ENCODE measurements around the gene TMEM91.
A peak's percentile ranks its signal among the peaks of the same experiment; 100 is the strongest.
"Not testable (repeated sequence)": the region's sequence is repeated elsewhere in the genome, so short reads cannot be mapped to it uniquely, and the experiment has no call there.

TMEM91 gene

DNA sequence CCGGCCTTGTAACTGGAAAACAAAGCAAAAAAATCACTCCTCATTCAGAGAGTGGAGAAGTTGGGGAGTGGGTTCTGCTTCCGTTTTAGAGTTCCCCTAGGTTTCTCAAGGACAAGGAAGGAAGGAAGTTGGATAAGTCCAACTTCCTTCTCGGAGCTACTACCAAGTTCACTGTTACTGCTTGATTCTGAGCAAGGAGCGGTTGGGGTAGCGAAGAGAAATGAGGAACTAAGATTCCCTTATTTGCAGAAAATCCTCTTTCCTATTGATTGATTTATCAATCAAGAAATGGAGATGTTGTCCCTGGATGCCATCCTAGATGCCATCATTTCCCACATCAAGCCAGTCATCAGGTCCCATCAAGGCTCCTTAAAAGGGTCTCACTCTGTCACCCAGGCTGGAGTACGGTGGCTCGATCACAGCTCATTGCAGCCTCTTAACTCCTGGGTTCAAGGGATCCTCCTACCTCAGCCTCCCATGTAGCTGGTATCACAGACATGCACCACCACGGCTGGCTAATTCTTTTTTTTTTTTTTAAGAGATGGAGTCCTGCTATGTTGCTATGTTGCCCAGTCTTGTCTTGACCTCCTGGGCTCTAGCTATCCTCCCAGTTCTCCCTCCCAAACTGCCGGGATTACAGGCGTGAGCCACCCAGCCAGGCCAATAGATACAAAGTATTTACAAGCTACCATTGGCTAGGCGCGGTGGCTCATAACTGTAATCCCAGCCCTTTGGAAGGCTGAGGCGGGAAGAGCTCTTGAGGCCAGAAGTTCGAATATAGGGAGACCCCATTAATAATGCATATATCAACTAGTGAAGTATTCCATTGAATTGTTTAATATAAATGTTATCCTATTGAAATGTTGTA is 11.6 kb upstream of the TMEM91 start:
- TF ChIP-seq MYC (IDR thresholded peaks at IDR 0.05; ENCODE audit: low read depth, low read length) (no peak), POLR2A (IDR thresholded peaks at IDR 0.05; ENCODE audit: extremely low read depth, insufficient read length) (no peak)
- TF ChIP-seq, protein P1, sequence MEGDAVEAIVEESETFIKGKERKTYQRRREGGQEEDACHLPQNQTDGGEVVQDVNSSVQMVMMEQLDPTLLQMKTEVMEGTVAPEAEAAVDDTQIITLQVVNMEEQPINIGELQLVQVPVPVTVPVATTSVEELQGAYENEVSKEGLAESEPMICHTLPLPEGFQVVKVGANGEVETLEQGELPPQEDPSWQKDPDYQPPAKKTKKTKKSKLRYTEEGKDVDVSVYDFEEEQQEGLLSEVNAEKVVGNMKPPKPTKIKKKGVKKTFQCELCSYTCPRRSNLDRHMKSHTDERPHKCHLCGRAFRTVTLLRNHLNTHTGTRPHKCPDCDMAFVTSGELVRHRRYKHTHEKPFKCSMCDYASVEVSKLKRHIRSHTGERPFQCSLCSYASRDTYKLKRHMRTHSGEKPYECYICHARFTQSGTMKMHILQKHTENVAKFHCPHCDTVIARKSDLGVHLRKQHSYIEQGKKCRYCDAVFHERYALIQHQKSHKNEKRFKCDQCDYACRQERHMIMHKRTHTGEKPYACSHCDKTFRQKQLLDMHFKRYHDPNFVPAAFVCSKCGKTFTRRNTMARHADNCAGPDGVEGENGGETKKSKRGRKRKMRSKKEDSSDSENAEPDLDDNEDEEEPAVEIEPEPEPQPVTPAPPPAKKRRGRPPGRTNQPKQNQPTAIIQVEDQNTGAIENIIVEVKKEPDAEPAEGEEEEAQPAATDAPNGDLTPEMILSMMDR (IDR thresholded peaks at IDR 0.05; ENCODE audit: low read depth, low read length) = no peak
- TF ChIP-seq, protein P2, sequence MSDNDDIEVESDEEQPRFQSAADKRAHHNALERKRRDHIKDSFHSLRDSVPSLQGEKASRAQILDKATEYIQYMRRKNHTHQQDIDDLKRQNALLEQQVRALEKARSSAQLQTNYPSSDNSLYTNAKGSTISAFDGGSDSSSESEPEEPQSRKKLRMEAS (IDR thresholded peaks at IDR 0.05; ENCODE audit: low read depth, low read length) = no peak
- peak; percentile 63 for DNase-seq (ENCODE audit: low read depth)
- H3K4me3 ChIP-seq (ENCODE audit: low read depth, low read length) = peak overlapping the region; percentile 86

DNA sequence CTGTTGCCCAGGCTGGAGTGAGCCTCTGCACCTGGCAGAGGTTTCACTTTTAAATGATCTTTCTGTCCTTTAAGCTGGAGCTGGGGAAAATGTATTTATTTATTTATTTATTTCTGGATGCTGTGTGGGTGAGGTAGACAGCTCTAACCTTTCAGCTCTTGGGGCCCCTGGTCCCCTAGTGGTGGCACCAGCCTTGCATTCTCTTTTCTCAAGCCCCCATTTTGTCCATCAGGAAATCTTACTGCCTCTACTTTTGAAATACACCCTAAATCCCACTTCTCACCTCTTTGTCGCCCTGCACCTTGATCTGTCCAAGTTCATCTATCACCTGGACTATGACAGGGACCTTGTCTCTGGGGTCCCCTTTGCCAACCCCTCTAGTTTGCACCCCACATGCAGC is 10.2 kb upstream of the TMEM91 start:
- TF ChIP-seq, protein P1 (IDR thresholded peaks at IDR 0.05; ENCODE audit: low read depth, low read length) = peak; percentile 19
- TF ChIP-seq, protein P2 (IDR thresholded peaks at IDR 0.05; ENCODE audit: low read depth, low read length) = no peak
- H3K4me3 ChIP-seq (ENCODE audit: low read depth, low read length) = no peak overlapping the region
- DNase-seq (ENCODE audit: low read depth) = no peak

DNA sequence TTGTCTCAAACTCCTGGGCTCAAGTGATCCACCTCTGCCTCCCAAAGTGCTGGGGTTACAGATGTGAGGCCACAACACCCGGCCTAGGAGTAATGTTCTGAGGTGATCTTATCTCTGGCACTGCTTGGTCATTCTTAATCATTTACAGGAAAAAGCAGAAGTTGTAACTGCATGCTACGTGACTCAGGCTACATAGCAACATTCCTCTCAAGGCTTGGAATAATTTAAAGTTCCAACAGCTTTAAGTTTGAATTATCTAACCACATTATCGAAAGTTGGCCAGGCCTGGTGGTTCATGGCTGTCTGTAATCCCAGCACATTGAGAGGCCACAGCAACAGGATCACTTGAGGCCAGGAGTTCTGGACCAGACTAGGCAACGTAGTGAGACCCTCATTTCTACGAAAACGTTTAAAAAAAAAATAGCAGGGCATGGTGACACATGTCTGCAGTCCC is 8.5 kb upstream of the TMEM91 start:
- TF ChIP-seq, protein P1 (IDR thresholded peaks at IDR 0.05; ENCODE audit: low read depth, low read length) = no peak
- H3K4me3 ChIP-seq (ENCODE audit: low read depth, low read length) = no peak overlapping the region
- peak; percentile 83 for DNase-seq (ENCODE audit: low read depth)

DNA sequence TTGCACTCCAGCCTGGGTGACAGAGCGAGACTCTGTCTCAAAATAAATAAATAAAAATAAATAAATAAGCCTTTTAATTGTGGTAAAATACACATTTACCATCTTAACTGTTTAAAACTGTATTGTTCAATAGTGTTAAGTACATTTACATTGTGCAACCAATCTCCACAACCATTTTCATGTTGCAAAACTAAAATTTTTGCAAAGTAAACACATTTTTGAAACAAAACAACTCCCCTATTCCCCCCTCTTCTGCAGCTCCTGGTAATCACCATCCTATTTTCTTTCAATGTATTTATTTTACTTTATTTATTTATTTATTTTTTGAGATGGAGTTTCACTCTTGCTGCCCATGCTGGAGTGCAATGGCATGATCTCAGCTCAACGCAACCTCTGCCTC is 6.6 kb upstream of the TMEM91 start:
- no peak overlapping the region for H3K4me3 ChIP-seq (ENCODE audit: low read depth, low read length)
- DNase-seq (ENCODE audit: low read depth) = no peak
- TF ChIP-seq POLR2A (IDR thresholded peaks at IDR 0.05; ENCODE audit: extremely low read depth, insufficient read length) (no peak), MYC (IDR thresholded peaks at IDR 0.05; ENCODE audit: low read depth, low read length) (no peak)
- TF ChIP-seq, protein P2 (IDR thresholded peaks at IDR 0.05; ENCODE audit: low read depth, low read length) = no peak
- TF ChIP-seq, protein P1 (IDR thresholded peaks at IDR 0.05; ENCODE audit: low read depth, low read length) = no peak

DNA sequence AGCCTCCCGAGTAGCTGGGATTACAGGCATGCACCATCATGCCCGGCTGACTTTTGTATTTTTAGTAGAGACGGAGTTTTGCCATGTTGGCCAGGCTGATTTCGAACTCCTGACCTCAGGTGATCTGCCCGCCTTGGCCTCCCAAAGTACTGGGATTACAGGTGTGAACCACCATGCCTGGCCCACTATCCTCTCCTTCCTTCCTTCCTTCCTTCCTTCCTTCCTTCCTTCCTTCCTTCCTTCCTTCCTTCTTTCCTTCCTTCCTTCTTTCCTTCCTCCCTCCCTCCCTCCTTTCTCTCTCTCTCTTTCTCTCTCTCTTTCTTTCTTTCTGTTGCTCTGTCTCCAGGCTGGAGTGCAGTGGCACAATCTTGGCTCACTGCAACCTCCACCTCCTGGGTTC is 5.2 kb upstream of the TMEM91 start:
- not testable (repeated sequence) for H3K4me3 ChIP-seq (ENCODE audit: low read depth, low read length)

DNA sequence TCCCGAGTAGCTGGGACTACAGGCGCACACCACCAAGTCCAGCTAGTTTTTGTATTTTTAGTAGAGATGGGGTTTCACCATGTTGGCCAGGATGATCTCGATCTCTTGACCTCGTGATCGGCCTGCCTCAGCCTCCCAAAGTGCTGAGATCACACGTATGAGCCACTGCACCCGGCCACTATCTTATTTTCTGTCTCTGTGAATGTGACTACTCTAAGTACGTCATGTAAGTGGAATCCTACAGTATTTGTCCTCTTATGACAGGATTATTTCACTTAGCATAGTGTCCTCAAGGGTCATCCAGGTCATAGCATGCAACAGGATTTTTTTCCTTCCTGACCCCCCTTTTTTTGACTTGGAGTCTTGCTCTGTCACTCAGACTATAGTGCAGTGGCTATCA is 4.8 kb upstream of the TMEM91 start:
- TF ChIP-seq MYC (IDR thresholded peaks at IDR 0.05; ENCODE audit: low read depth, low read length) (no peak), POLR2A (IDR thresholded peaks at IDR 0.05; ENCODE audit: extremely low read depth, insufficient read length) (no peak)
- TF ChIP-seq, protein P1 (IDR thresholded peaks at IDR 0.05; ENCODE audit: low read depth, low read length) = no peak
- TF ChIP-seq, protein P2 (IDR thresholded peaks at IDR 0.05; ENCODE audit: low read depth, low read length) = no peak
- DNase-seq (ENCODE audit: low read depth) = no peak

More for the DNA sequence above, 5.2 kb upstream of the TMEM91 start:
- not testable (repeated sequence) for DNase-seq (ENCODE audit: low read depth)

More for the DNA sequence above, 4.8 kb upstream of the TMEM91 start:
- no peak overlapping the region for H3K4me3 ChIP-seq (ENCODE audit: low read depth, low read length)
